ENCODE results near the gene C21orf58.

Gene C21orf58

GRCh38 chr21:46294647-46295176 is 29.0 kb downstream of the C21orf58 start:
- peak; percentile 79 for DNase-seq

DNA sequence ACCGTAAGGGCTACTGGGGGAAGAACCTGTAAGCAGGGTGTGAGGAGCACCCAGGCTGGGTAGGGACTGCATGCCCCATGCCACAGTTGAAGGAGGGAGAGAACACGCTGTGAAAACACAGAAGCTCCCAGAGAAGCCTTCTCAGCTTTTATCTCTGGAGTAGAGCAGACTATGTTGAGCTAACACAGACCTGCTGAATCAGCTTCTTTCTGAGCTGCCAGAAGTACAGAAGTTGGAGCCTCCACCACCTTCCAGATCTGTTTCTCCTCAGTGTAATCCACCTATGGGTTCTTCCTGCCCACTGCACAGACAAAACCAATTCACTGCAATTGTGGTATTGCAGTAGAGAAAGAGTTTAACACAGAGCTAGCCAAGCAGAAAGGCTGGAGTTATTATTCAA is 32.1 kb downstream of the C21orf58 start:
- DNase-seq: no peak

DNA sequence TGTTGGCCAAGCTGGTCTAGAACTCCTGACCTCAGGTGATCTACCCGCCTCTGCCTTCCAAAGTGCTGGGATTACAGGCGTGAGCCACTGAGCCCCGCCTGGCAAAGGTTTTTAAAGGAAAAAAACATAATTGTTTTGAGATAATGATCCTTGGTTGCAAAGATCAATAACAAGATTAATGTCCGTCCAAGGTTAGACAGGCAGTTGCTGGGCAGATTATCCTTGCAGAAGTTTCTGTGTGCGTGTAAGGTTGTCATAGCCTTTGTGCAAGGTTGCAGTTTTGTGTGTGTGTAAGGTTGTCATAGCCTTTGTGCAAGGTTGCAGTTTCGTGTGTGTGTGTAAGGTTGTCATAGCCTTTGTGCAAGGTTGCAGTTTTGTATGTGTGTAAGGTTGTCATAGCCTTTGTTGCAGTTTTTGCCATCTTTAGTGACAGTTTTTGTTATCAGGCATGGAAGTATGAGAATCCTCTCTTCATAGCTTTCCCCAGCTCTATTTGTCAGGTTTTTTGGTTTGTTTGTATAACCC is 34.0 kb downstream of the C21orf58 start:
- DNase-seq: no peak

DNA sequence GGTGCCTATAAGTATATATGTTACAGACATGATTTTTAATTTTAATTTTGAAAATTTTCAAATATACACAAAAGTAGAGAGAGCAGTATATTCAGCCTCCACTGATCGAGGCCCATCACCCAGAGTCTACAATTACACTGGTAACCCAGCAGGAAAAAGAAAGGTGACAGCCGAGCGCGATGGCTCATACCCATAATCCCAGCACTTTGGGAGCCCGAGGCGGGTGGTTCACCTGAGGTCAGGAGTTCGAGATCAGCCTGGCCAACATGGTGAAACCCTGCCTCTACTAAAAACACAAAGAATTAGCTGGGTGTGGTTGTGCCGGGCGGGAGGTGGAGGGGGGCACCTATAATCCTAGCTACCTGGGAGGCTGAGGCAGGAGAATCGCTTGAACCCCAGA is 36.1 kb downstream of the C21orf58 start:
- DNase-seq: no peak

DNA sequence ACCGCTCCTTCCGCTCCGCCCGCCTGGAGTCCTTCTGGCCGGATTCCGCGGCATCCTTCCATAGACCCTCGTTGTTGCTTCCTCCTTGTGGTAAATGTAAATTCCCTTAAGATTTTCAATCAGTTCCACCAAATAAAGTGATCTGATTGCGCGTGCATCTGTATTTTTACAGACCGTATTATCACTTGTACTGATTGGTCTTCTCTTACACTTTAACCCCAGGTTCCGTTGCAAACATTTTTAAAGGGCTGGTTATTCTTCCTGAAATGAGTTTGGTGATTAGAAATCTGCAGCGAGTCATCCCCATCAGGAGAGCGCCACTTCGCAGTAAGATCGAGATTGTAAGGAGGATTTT is 37.0 kb downstream of the C21orf58 start:
- no peak for DNase-seq

- peak; percentile 94 for DNase-seq
Measured at GRCh38 chr21:46285761-46286647, 37.7 kb downstream of the C21orf58 start, which contains the start of gene YBEY. Gene YBEY, plus strand, starts transcription at chr21:46286342. Its CDS starts 572 bp downstream, at chr21:46286914.

DNA sequence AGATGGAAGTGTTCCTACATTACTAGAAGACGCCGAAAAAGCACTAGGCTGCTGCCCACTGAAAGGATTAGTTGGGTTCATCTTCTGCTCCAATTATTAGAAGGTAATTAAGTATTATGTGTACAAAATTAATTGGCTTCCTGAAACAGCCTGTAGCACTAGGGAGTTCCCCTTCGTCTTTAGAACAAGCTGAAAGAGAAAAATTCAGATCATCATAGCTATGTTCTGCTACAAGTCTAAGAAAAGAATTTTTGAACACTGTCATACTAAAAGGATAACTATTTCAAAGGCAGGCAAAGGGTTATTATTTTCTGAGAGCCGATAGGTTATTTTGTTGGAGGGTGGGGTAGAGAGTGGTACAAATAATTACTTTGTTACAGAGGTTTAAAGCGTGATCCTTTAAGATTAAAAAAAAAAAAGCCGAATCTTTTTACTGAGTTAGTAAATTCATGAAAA is 38.4 kb downstream of the C21orf58 start, which contains the start of gene MCM3AP:
TSS of gene MCM3AP (minus strand) at position 406 of the 456 bp plus-strand sequence. CDS start at position 81, 325 bp downstream.
- no peak for DNase-seq

- DNase-seq: no peak
Measured at GRCh38 chr21:46284733-46285132, 38.9 kb downstream of the C21orf58 start.

- DNase-seq: peak; percentile 41
Measured at GRCh38 chr21:46284077-46284644, 39.5 kb downstream of the C21orf58 start.

DNA sequence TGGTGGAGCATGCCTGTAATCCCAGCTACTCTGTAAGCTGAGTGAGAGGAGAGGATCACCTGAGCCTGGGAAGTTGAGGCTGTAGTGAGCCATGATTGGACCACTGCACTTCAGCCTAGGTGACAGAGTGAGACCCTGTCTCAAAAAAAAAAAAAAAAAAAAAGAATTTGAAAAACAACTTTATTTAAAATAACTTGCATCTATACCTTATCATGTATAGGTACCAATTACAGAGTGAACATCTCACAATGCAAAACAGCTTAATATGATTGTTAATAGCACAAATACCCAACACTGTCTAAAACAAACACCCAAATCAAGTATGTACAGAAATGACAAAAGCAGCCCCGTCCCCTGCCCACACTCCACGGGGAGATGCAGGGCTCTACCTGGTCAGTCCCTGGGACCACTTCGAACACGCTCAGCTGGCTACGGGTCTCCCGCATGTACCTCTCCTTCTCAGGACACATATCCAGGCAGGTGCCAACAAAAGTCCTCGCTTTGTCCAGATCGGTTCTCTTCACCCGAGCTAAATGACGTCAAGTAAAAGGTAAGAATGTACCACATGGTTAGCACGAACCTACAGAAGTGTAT is 48.8 kb downstream of the C21orf58 start:
- DNase-seq: no peak

- DNase-seq: no peak
Measured at GRCh38 chr21:46273341-46273740, 50.3 kb downstream of the C21orf58 start.

DNA sequence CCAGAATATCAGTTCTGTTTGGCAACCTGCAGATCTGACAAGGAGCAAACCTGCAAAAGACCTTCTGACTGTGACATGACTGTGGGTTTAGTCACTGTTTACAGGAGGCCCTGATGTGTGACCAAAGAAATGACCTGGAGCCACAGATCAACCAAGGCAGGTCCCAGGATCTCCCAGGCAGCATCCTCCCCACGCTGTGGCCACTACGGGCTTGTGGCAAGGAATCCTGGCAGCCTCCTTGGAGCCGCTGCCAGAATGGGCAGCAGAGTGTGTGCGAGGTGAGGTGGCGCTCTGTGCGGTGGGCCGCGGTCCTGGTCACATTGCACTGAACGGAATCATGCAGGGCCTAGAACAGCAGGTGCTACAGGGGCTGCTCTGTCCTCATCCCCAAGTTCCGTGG is 54.2 kb downstream of the C21orf58 start:
- no peak for DNase-seq

DNA sequence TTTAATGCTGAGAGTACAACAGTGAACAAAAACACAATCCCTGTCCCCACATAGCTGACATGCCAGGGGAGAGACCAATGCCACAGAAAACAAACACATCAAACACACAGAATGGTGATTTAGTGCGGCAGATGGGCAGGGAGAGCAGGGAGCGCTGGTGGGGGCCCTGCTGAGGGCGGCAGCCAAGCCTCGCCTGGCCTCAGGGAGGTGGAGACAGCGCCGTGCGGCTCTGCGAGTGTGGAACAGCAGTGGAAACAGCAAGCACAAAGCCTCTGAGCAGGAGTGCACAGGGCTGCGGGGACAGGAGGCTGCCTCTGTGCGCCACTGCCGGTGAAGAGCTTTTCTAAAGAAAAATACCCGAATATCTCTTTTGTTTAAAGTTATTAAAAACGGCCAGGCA is 55.3 kb downstream of the C21orf58 start:
- no peak for DNase-seq

DNA sequence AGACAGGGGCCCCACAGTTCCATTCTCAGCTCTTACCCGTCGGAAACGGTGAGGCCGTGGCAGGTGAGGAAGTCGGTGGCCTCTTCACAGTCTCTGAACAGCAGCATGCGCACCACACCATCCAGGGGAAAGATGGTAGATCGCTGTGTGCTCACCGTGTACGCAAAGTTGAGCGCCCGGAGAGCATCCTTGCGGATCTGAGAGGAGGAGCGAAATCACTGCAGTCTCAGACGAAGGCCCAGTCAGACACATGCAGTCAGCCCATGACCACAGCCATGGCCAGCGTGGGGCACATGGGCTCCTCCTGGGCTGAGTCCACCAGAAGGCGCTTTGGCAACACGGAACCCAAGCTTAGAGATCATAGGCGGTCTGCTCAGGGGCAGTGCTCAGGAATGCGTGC is 56.7 kb downstream of the C21orf58 start:
- DNase-seq: no peak

GRCh38 chr21:46265736-46266525 is 57.7 kb downstream of the C21orf58 start:
- no peak for DNase-seq

- peak; percentile 49 for DNase-seq
Measured at GRCh38 chr21:46264690-46265144, 59.0 kb downstream of the C21orf58 start.

GRCh38 chr21:46264046-46264689 is 59.5 kb downstream of the C21orf58 start:
- no peak for DNase-seq

- DNase-seq: no peak
Measured at GRCh38 chr21:46256501-46256994, 67.1 kb downstream of the C21orf58 start.

- DNase-seq: no peak
Measured at GRCh38 chr21:46255758-46256337, 67.8 kb downstream of the C21orf58 start.

- no peak for DNase-seq
Measured at GRCh38 chr21:46255166-46255565, 68.5 kb downstream of the C21orf58 start.
